NT2/D1 (cell line): ENCODE measurements around the gene GOLGA8T.
"Not testable (repeated sequence)": the region's sequence is repeated elsewhere in the genome, so short reads cannot be mapped to it uniquely, and the experiment has no call there.

ENCODE experiments used
- DNase-seq: peaks from one replicate; pipeline ENCODE4 v3.0.0-alpha.2; 2011; ENCODE audit warnings: low read depth, low spot score
- H3K27me3 ChIP-seq: 2 replicates; pipeline ENCODE4 v1.6.0; 2011; ENCODE audit warnings: mild to moderate bottlenecking; ENCODE audit not compliant: insufficient read length, insufficient read depth
- H3K36me3 ChIP-seq: 2 replicates; pipeline ENCODE4 v1.6.1; 2011; ENCODE audit warnings: mild to moderate bottlenecking, low read length, mixed read lengths; ENCODE audit not compliant: insufficient read depth, insufficient read length
- H3K4me1 ChIP-seq: 2 replicates; pipeline ENCODE4 v1.5.1; 2011; ENCODE audit not compliant: insufficient read depth, insufficient read length
- H3K4me3 ChIP-seq: 2 replicates; pipeline ENCODE4 v1.5.1; 2011; ENCODE audit warnings: low read depth; ENCODE audit not compliant: insufficient read length
- H3K9ac ChIP-seq: 2 replicates; pipeline ENCODE4 v1.6.0; 2011; ENCODE audit warnings: low read depth; ENCODE audit not compliant: insufficient read length
- H3K9me3 ChIP-seq: 2 replicates; pipeline ENCODE4 v1.5.1; 2011; ENCODE audit warnings: mild to moderate bottlenecking, low read length; ENCODE audit not compliant: insufficient read depth

The GOLGA8T gene

DNA sequence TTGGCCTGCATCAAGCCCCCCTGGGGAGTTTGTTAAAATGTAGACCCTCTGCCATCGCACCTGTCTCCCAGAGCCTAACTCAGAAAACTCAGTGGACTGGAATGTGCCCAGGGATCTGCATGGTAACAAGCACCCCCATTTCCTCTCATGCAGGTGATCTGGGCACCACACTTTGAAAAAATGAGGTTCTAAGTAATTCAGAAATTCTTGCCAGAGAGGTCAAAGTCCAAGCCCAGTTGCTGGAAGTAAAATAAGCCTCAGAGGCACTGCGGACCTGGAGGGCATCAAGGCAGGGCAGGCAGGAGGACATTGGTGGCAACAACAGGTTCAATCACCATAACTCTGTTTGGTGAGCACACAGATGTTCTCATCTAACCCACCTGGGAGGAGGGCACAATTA lies 33.0 kb downstream of the GOLGA8T start:
- not testable (repeated sequence) for H3K4me3 ChIP-seq, H3K36me3 ChIP-seq, H3K9me3 ChIP-seq, H3K9ac ChIP-seq, H3K4me1 ChIP-seq, DNase-seq, H3K27me3 ChIP-seq

DNA sequence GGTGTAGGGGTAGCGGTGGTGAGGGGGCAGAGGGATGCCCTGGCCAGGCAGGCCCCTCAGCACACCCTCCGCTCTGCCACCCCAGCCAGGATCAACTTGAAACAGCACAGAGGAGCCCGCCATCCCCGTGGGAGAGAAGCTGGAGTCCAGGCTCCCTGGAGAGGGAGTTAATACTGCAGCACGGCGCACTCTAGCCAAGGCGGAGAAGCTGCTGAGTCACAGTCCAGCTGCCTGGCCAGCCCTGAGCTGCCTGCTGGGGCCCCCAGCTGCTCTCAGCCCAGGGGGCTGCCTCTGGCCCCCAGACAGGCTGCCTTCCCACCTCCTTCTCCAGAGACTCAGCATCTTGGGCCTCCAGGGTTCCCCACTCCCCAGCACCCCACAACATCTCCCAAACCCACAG lies 36.6 kb downstream of the GOLGA8T start:
- not testable (repeated sequence) for DNase-seq, H3K27me3 ChIP-seq, H3K9ac ChIP-seq, H3K4me3 ChIP-seq, H3K4me1 ChIP-seq, H3K36me3 ChIP-seq, H3K9me3 ChIP-seq

DNA sequence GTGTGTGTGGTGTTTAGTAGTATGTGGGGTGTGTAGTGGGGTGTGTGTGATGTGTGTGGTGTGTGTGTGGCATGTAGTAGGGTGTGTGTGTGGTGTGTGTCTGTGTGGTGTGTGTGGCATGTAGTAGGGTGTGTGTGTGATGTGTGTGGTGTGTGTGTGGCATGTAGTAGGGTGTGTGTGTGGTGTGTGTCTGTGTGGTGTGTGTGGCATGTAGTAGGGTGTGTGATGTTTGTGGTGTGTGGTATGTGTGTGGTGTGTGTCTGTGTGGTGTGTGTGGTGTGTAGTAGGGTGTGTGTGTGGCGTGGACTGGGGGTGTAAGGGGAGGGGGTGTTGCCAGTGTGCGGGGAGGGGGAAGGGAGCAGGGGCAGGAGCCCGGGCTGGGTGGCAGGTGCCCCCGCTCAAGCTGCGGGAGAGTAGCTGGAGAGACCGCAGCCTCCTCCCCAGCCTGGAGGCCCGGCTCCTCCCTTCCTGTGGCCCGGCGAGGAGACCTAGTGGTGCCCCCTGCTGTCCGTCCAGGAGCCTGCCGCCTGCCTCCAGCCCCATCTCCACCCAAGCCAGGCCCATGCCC lies 38.3 kb downstream of the GOLGA8T start:
- not testable (repeated sequence) for DNase-seq, H3K9me3 ChIP-seq, H3K9ac ChIP-seq, H3K27me3 ChIP-seq, H3K4me1 ChIP-seq, H3K36me3 ChIP-seq, H3K4me3 ChIP-seq

DNA sequence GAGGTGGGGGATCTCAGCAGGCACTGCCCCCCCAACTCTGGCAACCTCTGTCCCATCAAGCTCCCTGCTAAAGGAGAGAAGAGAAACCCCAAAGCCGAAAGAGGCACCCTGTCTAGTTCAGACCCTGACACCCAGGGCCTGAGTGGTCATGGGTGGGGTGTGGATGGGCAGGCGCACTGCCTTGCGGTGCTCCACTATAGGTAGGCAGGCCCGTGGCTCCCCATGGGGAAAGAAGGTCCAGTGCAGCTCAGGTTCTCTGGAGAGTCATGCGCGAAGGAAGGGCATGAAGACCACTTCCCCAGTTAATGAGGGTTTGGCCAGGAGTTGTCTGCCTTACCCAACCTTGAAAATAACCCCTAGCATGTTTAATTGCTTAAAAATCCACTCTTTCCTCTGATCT lies 40.4 kb downstream of the GOLGA8T start:
- not testable (repeated sequence) for H3K27me3 ChIP-seq, H3K9me3 ChIP-seq, DNase-seq, H3K9ac ChIP-seq, H3K36me3 ChIP-seq, H3K4me3 ChIP-seq, H3K4me1 ChIP-seq

DNA sequence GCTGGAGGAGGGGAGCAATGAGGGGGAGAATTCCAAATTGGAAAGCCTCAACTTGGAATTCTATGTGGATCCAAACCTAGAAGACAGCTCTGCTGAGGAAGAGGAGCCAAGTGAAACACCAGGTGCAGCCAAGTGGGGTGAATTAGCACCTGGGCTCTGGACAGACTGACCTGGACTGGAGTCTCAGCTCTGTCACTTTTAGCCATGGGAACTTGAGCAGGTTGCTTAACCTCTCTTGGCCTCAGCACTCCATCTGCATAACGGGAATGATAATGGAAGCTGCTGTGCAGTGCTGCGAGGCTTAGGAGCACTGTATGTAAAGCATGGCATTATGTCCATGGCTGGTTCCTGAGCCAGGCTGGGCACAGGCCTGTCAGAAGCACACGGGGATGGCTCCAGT lies 41.8 kb downstream of the GOLGA8T start:
- DNase-seq, H3K27me3 ChIP-seq, H3K9ac ChIP-seq, H3K36me3 ChIP-seq, H3K9me3 ChIP-seq, H3K4me3 ChIP-seq, H3K4me1 ChIP-seq: not testable (repeated sequence)

DNA sequence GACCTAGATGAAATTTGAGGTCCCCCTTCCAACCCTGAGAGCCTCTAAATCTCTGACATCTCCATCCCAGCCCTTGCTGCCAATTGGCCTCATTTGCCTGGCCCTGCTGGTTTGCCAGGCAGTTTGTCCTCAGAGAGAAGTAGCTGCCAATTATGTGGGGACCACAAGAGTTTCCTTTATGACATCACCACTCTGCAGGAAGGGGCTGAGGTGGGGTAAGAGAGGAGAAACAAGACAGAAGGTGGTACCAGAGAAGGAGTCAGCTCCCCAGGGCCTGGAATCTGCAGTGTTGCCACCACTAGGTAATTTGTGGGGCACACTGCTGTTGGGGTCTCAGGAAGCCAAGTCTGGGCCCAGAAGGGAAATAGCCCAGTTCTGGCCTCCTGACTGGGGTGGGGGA lies 45.0 kb downstream of the GOLGA8T start:
- not testable (repeated sequence) for H3K9me3 ChIP-seq, H3K9ac ChIP-seq, H3K4me3 ChIP-seq, H3K36me3 ChIP-seq, H3K4me1 ChIP-seq, DNase-seq, H3K27me3 ChIP-seq

DNA sequence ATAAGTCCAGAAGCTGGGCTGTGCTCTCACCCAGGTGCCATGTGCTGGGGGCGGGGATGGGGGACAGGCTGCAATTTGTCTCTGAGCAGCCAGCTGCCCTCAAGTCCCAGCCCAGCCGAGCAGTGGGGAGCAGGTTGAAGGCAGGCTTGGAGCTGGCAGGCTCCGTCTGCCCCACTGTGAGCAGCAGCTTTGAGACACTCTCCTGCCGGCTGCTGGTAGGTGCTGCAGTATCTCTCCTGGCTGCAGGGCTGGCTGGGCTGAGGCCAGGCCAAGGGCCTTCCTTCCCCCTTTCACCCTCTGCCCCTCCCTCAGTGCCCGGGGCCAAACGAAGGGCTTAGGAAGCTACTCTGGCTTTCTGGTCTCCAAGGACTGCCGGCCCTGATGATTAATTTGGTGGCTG lies 50.6 kb downstream of the GOLGA8T start:
- H3K27me3 ChIP-seq, DNase-seq, H3K9ac ChIP-seq: not testable (repeated sequence)

DNA sequence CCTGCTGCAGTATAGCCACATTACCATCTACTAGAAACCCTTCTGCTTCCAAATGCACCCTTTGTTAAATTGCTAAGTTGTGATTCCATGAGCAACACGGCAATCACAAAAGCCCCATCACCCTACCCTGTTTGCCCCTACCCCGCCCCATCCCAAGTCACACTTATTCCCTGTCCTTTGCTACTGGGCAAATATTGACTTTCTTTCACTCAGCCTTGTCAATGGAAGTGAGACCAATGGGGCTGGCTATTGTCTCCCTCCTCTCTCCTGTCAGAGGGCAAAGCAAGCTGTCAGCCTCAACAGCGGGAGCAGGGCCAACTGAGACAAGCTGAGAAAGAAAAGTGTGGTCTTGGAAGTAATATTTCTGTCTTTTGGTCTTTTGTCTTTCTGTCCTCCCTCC lies 52.6 kb downstream of the GOLGA8T start:
- not testable (repeated sequence) for H3K4me1 ChIP-seq, DNase-seq, H3K9me3 ChIP-seq, H3K4me3 ChIP-seq, H3K27me3 ChIP-seq, H3K9ac ChIP-seq, H3K36me3 ChIP-seq

More for the DNA sequence above, 50.6 kb downstream of the GOLGA8T start:
- not testable (repeated sequence) for H3K36me3 ChIP-seq, H3K4me1 ChIP-seq, H3K9me3 ChIP-seq, H3K4me3 ChIP-seq

DNA sequence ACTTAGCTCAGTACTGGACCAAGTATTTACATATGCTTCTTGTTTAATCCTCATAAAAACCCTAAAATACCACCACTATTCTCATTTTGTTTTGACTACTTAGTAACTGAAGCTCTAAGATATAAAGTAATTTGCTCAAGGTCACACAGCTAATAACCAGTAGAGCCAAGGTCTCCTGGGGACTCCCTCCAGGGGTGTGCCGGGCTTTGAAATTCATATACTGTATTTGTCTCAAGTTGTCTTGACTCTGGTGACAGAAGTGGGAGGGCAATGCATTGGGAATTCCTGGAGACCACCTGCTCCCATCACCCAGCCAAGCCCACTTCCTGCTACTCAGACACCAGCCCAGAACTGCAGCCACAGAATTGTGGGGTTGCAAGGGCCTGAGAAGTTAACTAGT lies 54.9 kb downstream of the GOLGA8T start:
- not testable (repeated sequence) for H3K27me3 ChIP-seq

DNA sequence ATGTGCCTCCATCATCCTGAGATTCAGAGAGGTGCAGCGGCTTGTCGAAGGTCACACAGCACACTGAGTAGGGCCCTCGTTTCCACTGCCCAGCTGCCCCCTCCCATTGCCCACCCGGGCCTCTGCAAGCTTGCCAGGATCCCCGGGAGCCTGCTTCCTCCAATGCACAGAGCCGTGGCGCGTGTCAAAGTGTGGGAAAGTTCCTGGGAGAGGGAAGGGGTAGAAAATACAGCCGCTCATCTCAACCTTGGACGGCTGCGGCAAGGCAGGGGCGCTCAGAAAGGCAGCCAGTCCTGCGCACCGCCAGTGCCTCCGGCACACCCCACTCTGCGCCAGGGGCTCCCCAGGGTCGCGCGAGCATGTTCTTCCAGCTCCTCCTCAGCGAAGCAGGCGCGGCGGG lies 56.3 kb downstream of the GOLGA8T start:
- DNase-seq, H3K9ac ChIP-seq, H3K4me1 ChIP-seq, H3K27me3 ChIP-seq, H3K36me3 ChIP-seq, H3K9me3 ChIP-seq, H3K4me3 ChIP-seq: not testable (repeated sequence)

More for the DNA sequence above, 54.9 kb downstream of the GOLGA8T start:
- not testable (repeated sequence) for H3K4me3 ChIP-seq, H3K9me3 ChIP-seq, H3K36me3 ChIP-seq, H3K4me1 ChIP-seq, H3K9ac ChIP-seq, DNase-seq

DNA sequence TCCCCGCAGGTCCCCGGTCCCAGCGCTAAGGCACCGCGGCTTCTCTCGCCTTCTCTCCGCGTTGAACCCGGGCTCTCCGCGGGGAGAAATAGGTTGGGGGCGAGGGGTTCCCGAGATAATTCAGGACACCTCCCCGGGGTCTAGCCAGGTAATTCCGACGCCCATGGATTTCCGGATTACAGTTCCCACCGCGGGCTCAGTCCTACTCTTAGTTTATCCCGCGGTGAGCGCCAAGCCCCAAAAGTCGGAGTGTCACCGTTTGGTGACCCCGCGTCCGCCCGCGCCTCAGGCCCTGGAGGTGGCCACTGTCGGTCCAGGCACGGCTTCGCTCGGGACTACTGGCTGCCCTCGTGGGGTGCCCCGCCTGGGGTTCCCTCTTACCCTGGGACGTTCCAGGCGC lies 56.8 kb downstream of the GOLGA8T start:
- not testable (repeated sequence) for H3K4me1 ChIP-seq, H3K36me3 ChIP-seq, H3K9ac ChIP-seq, H3K9me3 ChIP-seq, H3K4me3 ChIP-seq, H3K27me3 ChIP-seq, DNase-seq

DNA sequence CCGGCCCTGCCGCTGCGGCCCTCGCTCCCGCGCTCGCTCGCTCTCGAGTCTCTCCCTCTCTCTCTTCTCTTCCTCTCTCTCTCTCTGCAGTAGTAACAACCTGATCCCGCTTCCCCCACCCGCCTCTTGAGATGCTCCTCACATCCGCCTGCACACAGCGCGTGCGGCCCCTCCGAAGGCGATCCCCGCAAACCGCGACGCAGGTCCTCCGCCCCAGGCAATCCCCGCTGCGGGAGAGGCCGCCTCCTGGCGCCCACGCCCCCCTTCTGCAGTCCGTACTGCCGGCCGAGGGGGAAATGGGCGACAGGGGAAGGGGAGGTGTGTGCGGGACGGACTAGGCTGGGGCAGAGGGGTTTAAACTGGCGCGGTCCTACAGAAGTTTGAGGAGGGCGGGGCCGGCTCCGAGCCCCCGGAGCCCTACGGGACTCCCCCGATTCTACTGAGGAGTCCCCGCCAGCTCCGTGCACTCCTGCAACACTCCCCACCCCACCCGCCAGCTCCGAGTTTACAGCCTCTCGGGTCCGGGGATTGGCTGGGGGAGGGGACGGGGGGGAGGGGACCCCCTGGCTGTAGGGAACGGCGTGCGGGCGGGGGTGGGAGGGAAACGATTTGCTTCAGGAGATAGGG lies 57.4 kb downstream of the GOLGA8T start:
- not testable (repeated sequence) for DNase-seq, H3K4me3 ChIP-seq, H3K9ac ChIP-seq, H3K36me3 ChIP-seq, H3K27me3 ChIP-seq, H3K4me1 ChIP-seq, H3K9me3 ChIP-seq
